Activated CD4-positive, alpha-beta T cell treated with anti-CD3 and anti-CD28 coated beads for 48 hours (primary cell): Measurements from ENCODE around the gene GDPD5.
A peak's percentile ranks its signal among the peaks of the same experiment; 100 is the strongest.

ENCODE experiments used
- DNase-seq: peaks from one replicate; pipeline ENCODE4 v3.0.0-alpha.2; 2020

GDPD5 gene

GRCh38 chr11:75534259-75535069 lies 8.7 kb upstream of the GDPD5 start:
- no peak for DNase-seq

GRCh38 chr11:75533896-75534258 lies 8.1 kb upstream of the GDPD5 start:
- DNase-seq = no peak

- peak; percentile 86 for DNase-seq
Observed at GRCh38 chr11:75532200-75533048, 6.7 kb upstream of the GDPD5 start.

GRCh38 chr11:75531325-75531724 lies 5.6 kb upstream of the GDPD5 start:
- no peak for DNase-seq

- no peak for DNase-seq
Observed at GRCh38 chr11:75530577-75530976, 4.8 kb upstream of the GDPD5 start.

GRCh38 chr11:75527938-75528735 lies 2.4 kb upstream of the GDPD5 start:
- DNase-seq = no peak

GRCh38 chr11:75527130-75527529 lies 1.4 kb upstream of the GDPD5 start:
- DNase-seq = no peak

GRCh38 chr11:75526192-75526541 lies 426 bp upstream of the GDPD5 start:
- DNase-seq = no peak

- DNase-seq = peak; percentile 37
Observed at GRCh38 chr11:75524665-75525432, 892 bp downstream of the GDPD5 start.

GRCh38 chr11:75523811-75524664 lies 1.7 kb downstream of the GDPD5 start:
- DNase-seq = no peak

- no peak for DNase-seq
Observed at GRCh38 chr11:75523189-75523588, 2.6 kb downstream of the GDPD5 start.

- DNase-seq = no peak
Observed at GRCh38 chr11:75522286-75523044, 3.3 kb downstream of the GDPD5 start.

GRCh38 chr11:75520688-75521087 lies 5.1 kb downstream of the GDPD5 start:
- DNase-seq = no peak

- DNase-seq = no peak
Observed at GRCh38 chr11:75518771-75519653, 6.7 kb downstream of the GDPD5 start.

- no peak for DNase-seq
Observed at GRCh38 chr11:75518204-75518549, 7.6 kb downstream of the GDPD5 start.

GRCh38 chr11:75516886-75517285 lies 8.9 kb downstream of the GDPD5 start:
- no peak for DNase-seq

GRCh38 chr11:75516140-75516539 lies 9.6 kb downstream of the GDPD5 start:
- DNase-seq = no peak

- DNase-seq = no peak
Observed at GRCh38 chr11:75514596-75514995, 11.1 kb downstream of the GDPD5 start.

- DNase-seq = no peak
Observed at GRCh38 chr11:75513250-75513649, 12.5 kb downstream of the GDPD5 start.

GRCh38 chr11:75510723-75511019 lies 15.1 kb downstream of the GDPD5 start:
- DNase-seq = no peak
